ENCODE measurements around the gene ARHGAP24. TPM values are rescaled to one million over a fixed set of nuclear protein-coding genes. Genes with fewer than 3 reads are reported as not detected.

ARHGAP24 gene
- total and polyA plus RNA-seq, 2 donors (not counting 3 experiments of a cell fraction or from before 2014, with no cell fraction given) = 52.1 to 79.4 TPM

DNA sequence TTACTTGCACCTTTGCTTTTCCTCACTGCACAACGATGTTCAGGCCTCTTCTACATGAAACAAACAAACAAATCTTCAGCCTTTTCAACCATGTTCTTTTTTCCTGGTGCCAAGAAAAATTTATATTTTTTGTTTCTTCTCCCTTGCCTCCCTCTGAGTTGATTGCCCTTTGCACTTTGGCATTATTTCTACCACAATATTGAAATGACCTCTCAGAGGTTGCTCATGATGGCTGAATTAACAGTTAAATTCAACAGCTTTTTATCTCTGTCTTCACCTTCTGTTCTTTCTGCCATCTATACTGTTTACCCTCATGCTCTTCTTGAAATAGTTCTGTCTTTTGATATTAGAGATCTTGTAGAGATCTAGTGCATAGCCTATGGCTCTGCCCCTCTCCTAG is 308.9 kb downstream of the ARHGAP24 start:
- no peaks in the 10 kb centered on the region for H3K36me3 ChIP-seq (ENCODE audit: control insufficient read depth in 2 of 2, extremely low read depth in 1 of 2, insufficient read depth in 2 of 2, low read length in 2 of 2)
- FAIRE-seq (no peak), DNase-seq (ENCODE audit: low read depth, low spot score) (no peak)
- intact Hi-C loops (cut with micrococcal nuclease) (loop anchor here (1.0 kb wide), 4 partner anchors 8 to 253 kb away; no protein-coding TSS in a partner anchor), dilution Hi-C loops (cut with MboI; ENCODE audit: extremely low pct_ligation_motif_present, low sequenced_read_pairs) (no loop called here)
- BruUV-seq (replicated peaks) = no TSS peak
- CTCF ChIA-PET = interaction anchor here (1.4 to 9.4 kb wide), 4 partner anchors 9 to 185 kb away, joined by 3 to 129 read pairs (median 14); no protein-coding TSS in a partner anchor
- H3K27me3 ChIP-seq (ENCODE audit: control insufficient read depth in 2 of 2, insufficient read depth in 2 of 2, low read length in 2 of 2) = no peaks in the 10 kb centered on the region
- H3K4me2 ChIP-seq (ENCODE audit: insufficient read depth, low read length) = peak overlapping the region; percentile 100
- H2AFZ ChIP-seq (ENCODE audit: low read depth, low read length) = no peak overlapping the region
- no peak for TF ChIP-seq MYC (IDR thresholded peaks at IDR 0.05; ENCODE audit: low read depth, low read length)
- TF ChIP-seq FOS (IDR thresholded peaks at IDR 0.05; ENCODE audit: borderline replicate concordance, insufficient read depth, low read length) = no peak
- TF ChIP-seq EZH2 (IDR thresholded peaks at IDR 0.05; ENCODE audit: borderline replicate concordance, low read depth, low read length, severe bottlenecking) = no peak
- TF ChIP-seq POLR2AphosphoS5 (IDR thresholded peaks at IDR 0.05; ENCODE audit: insufficient read depth, low read depth, low read length) = no peak
- no peak for TF ChIP-seq GATA2 (IDR thresholded peaks at IDR 0.05; ENCODE audit: insufficient read depth, insufficient read length, low read depth, low read length)
- TF ChIP-seq POLR2A (IDR thresholded peaks at IDR 0.05; ENCODE audit: low read depth, low read length) = no peak
- TF ChIP-seq, protein P1, sequence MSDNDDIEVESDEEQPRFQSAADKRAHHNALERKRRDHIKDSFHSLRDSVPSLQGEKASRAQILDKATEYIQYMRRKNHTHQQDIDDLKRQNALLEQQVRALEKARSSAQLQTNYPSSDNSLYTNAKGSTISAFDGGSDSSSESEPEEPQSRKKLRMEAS (IDR thresholded peaks at IDR 0.05; ENCODE audit: insufficient read depth, insufficient read length) = no peak
- TF ChIP-seq, protein P2, sequence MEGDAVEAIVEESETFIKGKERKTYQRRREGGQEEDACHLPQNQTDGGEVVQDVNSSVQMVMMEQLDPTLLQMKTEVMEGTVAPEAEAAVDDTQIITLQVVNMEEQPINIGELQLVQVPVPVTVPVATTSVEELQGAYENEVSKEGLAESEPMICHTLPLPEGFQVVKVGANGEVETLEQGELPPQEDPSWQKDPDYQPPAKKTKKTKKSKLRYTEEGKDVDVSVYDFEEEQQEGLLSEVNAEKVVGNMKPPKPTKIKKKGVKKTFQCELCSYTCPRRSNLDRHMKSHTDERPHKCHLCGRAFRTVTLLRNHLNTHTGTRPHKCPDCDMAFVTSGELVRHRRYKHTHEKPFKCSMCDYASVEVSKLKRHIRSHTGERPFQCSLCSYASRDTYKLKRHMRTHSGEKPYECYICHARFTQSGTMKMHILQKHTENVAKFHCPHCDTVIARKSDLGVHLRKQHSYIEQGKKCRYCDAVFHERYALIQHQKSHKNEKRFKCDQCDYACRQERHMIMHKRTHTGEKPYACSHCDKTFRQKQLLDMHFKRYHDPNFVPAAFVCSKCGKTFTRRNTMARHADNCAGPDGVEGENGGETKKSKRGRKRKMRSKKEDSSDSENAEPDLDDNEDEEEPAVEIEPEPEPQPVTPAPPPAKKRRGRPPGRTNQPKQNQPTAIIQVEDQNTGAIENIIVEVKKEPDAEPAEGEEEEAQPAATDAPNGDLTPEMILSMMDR (IDR thresholded peaks at IDR 0.05; ENCODE audit: extremely low read depth in 1 of 2, insufficient read depth in 1 of 2, low read depth in 1 of 2, low read length in 2 of 2) = no peak
- TF ChIP-seq JUN (IDR thresholded peaks at IDR 0.05; ENCODE audit: borderline replicate concordance, insufficient read depth, insufficient read length, low read depth) = no peak
- no peaks in the 10 kb centered on the region for H3K9me1 ChIP-seq (replicated peaks; ENCODE audit: control insufficient read depth, extremely low read depth, insufficient read depth, low read length)
- peaks cover 77% of the 10 kb centered on the region for H3K4me1 ChIP-seq (ENCODE audit: control insufficient read depth, extremely low read depth, insufficient read depth, low read length)
- H3K9me3 ChIP-seq (replicated peaks; ENCODE audit: control insufficient read depth, insufficient read depth, low read length) = no peaks in the 10 kb centered on the region
- H3K79me2 ChIP-seq (ENCODE audit: control insufficient read depth, insufficient read depth, low read length) = peaks cover 97% of the 10 kb centered on the region
- no peaks in the 10 kb centered on the region for H4K20me1 ChIP-seq (replicated peaks; ENCODE audit: control insufficient read depth, extremely low read depth, insufficient read depth, low read length)
- POLR2A ChIA-PET = interaction anchor here (0.7 to 2.3 kb wide), 4 partner anchors 9 to 642 kb away, joined by 3 to 9 read pairs (median 3); no protein-coding TSS in a partner anchor
- H3K27ac ChIP-seq (ENCODE audit: insufficient read depth, low read depth, low read length) = peak overlapping the region; percentile 100
- peak overlapping the region; percentile 100 for H3K9ac ChIP-seq (replicated peaks; ENCODE audit: extremely low read depth, insufficient read depth, low read length)
- peak overlapping the region in 1 of 3 experiments; percentile 19 for H3K4me3 ChIP-seq (replicated peaks in 1 of 3; ENCODE audit: insufficient read depth in 1 of 3, low read depth in 1 of 3, low read length in 3 of 3)

Measured in endothelial cell of umbilical vein (primary cell).